Measurements from ENCODE around the gene GBP2.

Gene GBP2

DNA sequence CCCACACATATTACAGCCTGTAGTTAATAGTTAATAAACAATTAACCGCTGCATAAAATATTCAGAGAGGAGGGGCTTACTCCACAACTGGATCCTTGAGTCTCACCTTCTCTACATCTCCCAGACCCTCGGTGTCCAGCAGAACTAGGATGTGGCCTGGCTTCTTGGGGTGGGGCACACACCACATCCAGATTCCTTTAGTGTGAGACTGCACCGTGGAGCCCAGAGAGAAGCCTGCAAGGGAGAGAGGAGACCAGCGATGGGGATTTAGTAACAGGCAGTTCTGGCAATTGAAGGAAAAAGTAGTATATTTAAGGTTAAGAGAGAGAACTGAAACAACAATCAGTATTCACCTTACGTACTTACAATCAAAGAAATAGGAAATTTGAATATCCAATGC lies 65.8 kb downstream of the GBP2 start:
- DNase-seq = no peak

All from stimulated activated naive CD4-positive, alpha-beta T cell treated with Interleukin-2 at 50 U/mL for 16 hours (primary cell).